ENCODE measurements around the gene VSTM5. TPM values are rescaled to one million over a fixed set of nuclear protein-coding genes. Genes with fewer than 3 reads are reported as not detected.

VSTM5 gene
- total RNA-seq, 1 experiment from 2014 or later: not detected

- no TSS peak for BruUV-seq (replicated peaks)
- intact Hi-C loops (cut with micrococcal nuclease): loop anchor here (10.0 kb wide), 1 partner anchor 713 kb away; no protein-coding TSS in a partner anchor
- no peaks in the 10 kb centered on the region for H3K27me3 ChIP-seq (ENCODE audit: insufficient read depth, low read length)
- H3K4me1 ChIP-seq (ENCODE audit: control insufficient read depth in 1 of 2, insufficient read depth in 2 of 2, low read length in 2 of 2): no peaks in the 10 kb centered on the region
- ChIA-PET POLR2A (no interaction called here), CTCF (no interaction called here), RAD21 (ENCODE audit: low non-redundant PET in 1 of 2, low total read pairs in 2 of 2, uncharacterized antibody in 2 of 2, unreplicated experiment in 2 of 2) (no interaction called here)
- H3K9ac ChIP-seq (ENCODE audit: low read length): no peak overlapping the region
- H3K9me3 ChIP-seq (ENCODE audit: control insufficient read depth in 1 of 2, insufficient read depth in 1 of 2, low read depth in 1 of 2, low read length in 2 of 2): no peaks in the 10 kb centered on the region
- no peak for DNase-seq (ENCODE audit: low read depth, low spot score)
- no peak for ATAC-seq
- H3K79me2 ChIP-seq (ENCODE audit: insufficient read depth, low read length): peaks cover 78% of the 10 kb centered on the region
- H3K36me3 ChIP-seq (ENCODE audit: control insufficient read depth in 1 of 2, insufficient read depth in 2 of 2, low read length in 2 of 2): peaks cover 56 to 63% of the 10 kb centered on the region in 2 experiments
- H2AFZ ChIP-seq (ENCODE audit: low read depth, low read length, poor library complexity, severe bottlenecking): no peak overlapping the region
- no peak overlapping the region for H3K27ac ChIP-seq (ENCODE audit: low read depth, low read length)
- no peak overlapping the region for H3K4me3 ChIP-seq (replicated peaks in 1 of 2; ENCODE audit: low read depth in 1 of 2, low read length in 2 of 2)
- peaks cover 22% of the 10 kb centered on the region for H4K20me1 ChIP-seq (ENCODE audit: insufficient read depth)
- no peaks in the 10 kb centered on the region for H3K9me2 ChIP-seq (ENCODE audit: insufficient read depth)
- TF ChIP-seq SRF (IDR thresholded peaks at IDR 0.05; ENCODE audit: low read depth): no peak
- TF ChIP-seq RAD21 (IDR thresholded peaks at IDR 0.05; ENCODE audit: low read depth): no peak
- TF ChIP-seq ZBTB33 (IDR thresholded peaks at IDR 0.05; ENCODE audit: extremely low read depth, insufficient replicate concordance, low read length): no peak
- TF ChIP-seq YY1 (IDR thresholded peaks at IDR 0.05; ENCODE audit: extremely low read depth, insufficient replicate concordance, low read depth, low read length): no peak
- TF ChIP-seq MAX (IDR thresholded peaks at IDR 0.05): no peak
- TF ChIP-seq SIN3A (IDR thresholded peaks at IDR 0.05; ENCODE audit: low read depth): no peak
- no peak for TF ChIP-seq SP1 (IDR thresholded peaks at IDR 0.05; ENCODE audit: low read depth)
- TF ChIP-seq JUND (IDR thresholded peaks at IDR 0.05): no peak
- TF ChIP-seq CEBPB (IDR thresholded peaks at IDR 0.05; ENCODE audit: low read depth): no peak
- TF ChIP-seq REST (IDR thresholded peaks at IDR 0.05; ENCODE audit: low read depth): no peak
- TF ChIP-seq ZFX (IDR thresholded peaks at IDR 0.05): no peak
- TF ChIP-seq EZH2 (IDR thresholded peaks at IDR 0.05): no peak
- TF ChIP-seq FOSL1 (IDR thresholded peaks at IDR 0.05; ENCODE audit: low read depth): no peak
- TF ChIP-seq CBX3 (IDR thresholded peaks at IDR 0.05; ENCODE audit: low read depth): no peak
- no peak for TF ChIP-seq EGR1 (IDR thresholded peaks at IDR 0.05; ENCODE audit: low read depth)
- TF ChIP-seq CTCF (IDR thresholded peaks at IDR 0.05 in 2 of 3, conservative IDR thresholded peaks at IDR 0.05 in 1 of 3; ENCODE audit: borderline replicate concordance in 1 of 3, insufficient read depth in 1 of 3, low read depth in 2 of 3, low read length in 2 of 3): no peak
- no peak for TF ChIP-seq POLR2AphosphoS5 (IDR thresholded peaks at IDR 0.05; ENCODE audit: low read depth, low read length)
- H3K4me2 ChIP-seq (ENCODE audit: low read length): no peak overlapping the region
Measured at GRCh38 chr11:93791493-93791892, 58.9 kb downstream of the VSTM5 start.

Data from HCT116 (cell line).